SK-N-MC (cell line): ENCODE results near the gene PAFAH2.

Experiments used
- EZH2 ChIP-seq: fragments of 200-600 bp; sonication (generic); IDR thresholded peaks from one replicate; pipeline ENCODE4 v1.6.1; 2017; ENCODE audit warnings: antibody characterized with exemption
- FOXP2 ChIP-seq: optimal IDR thresholded peaks from 2 replicates; pipeline ENCODE3; 2011; ENCODE audit warnings: mild to moderate bottlenecking, moderate library complexity; ENCODE audit not compliant: insufficient read depth; ENCODE audit errors: extremely low read length, control extremely low read depth
- POLR2AphosphoS5 ChIP-seq: IDR thresholded peaks from 2 replicates; pipeline ENCODE4 v1.6.1; 2012; ENCODE audit warnings: mild to moderate bottlenecking, low read depth, low read length, borderline replicate concordance

DNA sequence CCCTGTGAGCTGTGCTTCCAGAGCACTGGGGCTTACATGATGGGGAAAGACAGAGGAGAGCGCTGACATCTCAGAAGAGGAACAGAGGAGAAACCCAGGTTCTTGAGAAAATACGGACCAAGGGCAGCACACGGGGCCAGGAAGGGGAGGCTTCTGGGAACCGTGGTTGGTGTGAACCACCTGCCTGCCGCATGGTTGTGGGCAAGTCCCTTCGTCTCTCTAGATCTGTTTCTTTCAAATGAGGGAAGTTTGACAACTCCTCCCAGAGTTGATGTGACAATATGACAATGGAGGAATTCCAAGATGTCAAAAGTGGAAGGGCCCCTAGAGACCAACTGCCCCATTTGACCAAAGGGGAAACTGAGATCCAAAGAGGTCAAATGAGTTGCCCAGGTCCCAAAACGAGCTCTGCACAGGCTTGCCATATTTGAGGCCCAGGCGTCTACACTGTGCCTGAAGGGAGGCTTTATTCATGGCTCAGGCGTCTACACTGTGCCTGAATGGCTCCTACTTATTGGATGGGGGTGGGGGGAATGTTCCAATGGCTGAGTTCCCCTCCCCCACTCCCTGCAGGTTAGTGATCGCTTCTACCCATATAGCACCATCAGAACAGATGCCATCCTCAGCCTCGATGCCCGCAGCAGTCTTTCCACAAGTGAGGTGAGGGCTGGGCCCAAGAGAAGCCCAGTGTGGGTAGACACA lies 34.9 kb upstream of the PAFAH2 start:
- TF ChIP-seq EZH2 (no peak), POLR2AphosphoS5 (no peak), FOXP2 (no peak)
